Posterior vena cava (tissue), 2 donors: ENCODE measurements around the gene ERC1. TPM values are rescaled to one million over a fixed set of nuclear protein-coding genes. Genes with fewer than 3 reads are reported as not detected.
"Not testable (repeated sequence)": the region's sequence is repeated elsewhere in the genome, so short reads cannot be mapped to it uniquely, and the experiment has no call there.

Experiments
- DNase-seq: peaks from one replicate; pipeline ENCODE4 v3.0.0-alpha.2; 2020; ENCODE audit warnings: low spot score
- intact Hi-C, 2 donors: fragments of 100-400 bp; cut with DNase I; formaldehyde crosslinking; loops; one replicate each; pipeline versions ENCODE4 v1.14.1 to v1.14.2; 2022 to 2023
- total RNA-seq, 2 donors: library from RNA; stranded (reverse); fragmentation: NEBNext Ultra II Directional; extraction: Animal tissue kit (Norgen Biotek cat#: 25700); gene quantifications; one replicate each; pipeline ENCODE4 v1.2.1, GENCODE V29; 2021
- donor health status: DM: yes; HTN: yes; CAD: no.
- donor health status: DM: yes; HTN: yes; CAD: no.

The ERC1 gene
- total RNA-seq, 2 donors from 2014 or later = 84.0 to 92.2 TPM

GRCh38 chr12:1201886-1202285 lies 210.9 kb downstream of the ERC1 start:
- DNase-seq = no peak
- intact Hi-C loops = no loop called here

GRCh38 chr12:1203735-1204019 lies 212.7 kb downstream of the ERC1 start:
- no peak for DNase-seq
- intact Hi-C loops = no loop called here

- intact Hi-C loops = no loop called here
- DNase-seq = no peak
These were observed 213.6 kb downstream of the ERC1 start for GRCh38 chr12:1204581-1205121.

GRCh38 chr12:1205512-1206060 lies 214.6 kb downstream of the ERC1 start:
- DNase-seq = no peak
- intact Hi-C loops = no loop called here

GRCh38 chr12:1206118-1206734 lies 215.2 kb downstream of the ERC1 start:
- no peak for DNase-seq
- intact Hi-C loops = no loop called here

GRCh38 chr12:1207276-1207675 lies 216.3 kb downstream of the ERC1 start:
- DNase-seq = no peak
- intact Hi-C loops = no loop called here

GRCh38 chr12:1208719-1209118 lies 217.7 kb downstream of the ERC1 start:
- DNase-seq, intact Hi-C loops: not testable (repeated sequence)

GRCh38 chr12:1212526-1212925 lies 221.5 kb downstream of the ERC1 start:
- intact Hi-C loops = no loop called here

GRCh38 chr12:1213205-1213604 lies 222.2 kb downstream of the ERC1 start:
- no peak for DNase-seq
- intact Hi-C loops = no loop called here

More at GRCh38 chr12:1212526-1212925, 221.5 kb downstream of the ERC1 start:
- no peak for DNase-seq

GRCh38 chr12:1213618-1214205 lies 222.7 kb downstream of the ERC1 start:
- DNase-seq = no peak
- intact Hi-C loops = no loop called here

- intact Hi-C loops = no loop called here
- DNase-seq = no peak
These were observed 225.5 kb downstream of the ERC1 start for GRCh38 chr12:1216560-1216959.

GRCh38 chr12:1217191-1217949 lies 226.3 kb downstream of the ERC1 start:
- DNase-seq = no peak
- intact Hi-C loops = no loop called here

- DNase-seq = no peak
- intact Hi-C loops = no loop called here
These were observed 227.3 kb downstream of the ERC1 start for GRCh38 chr12:1218369-1218768.

GRCh38 chr12:1220127-1221092 lies 229.4 kb downstream of the ERC1 start:
- intact Hi-C loops = no loop called here
- DNase-seq = no peak

- intact Hi-C loops = no loop called here
- DNase-seq = no peak
These were observed 232.0 kb downstream of the ERC1 start for GRCh38 chr12:1222858-1223639.

- intact Hi-C loops = no loop called here
- DNase-seq = no peak
These were observed 235.9 kb downstream of the ERC1 start for GRCh38 chr12:1226951-1227350.

- DNase-seq = no peak
- intact Hi-C loops = no loop called here
These were observed 243.1 kb downstream of the ERC1 start for GRCh38 chr12:1234073-1234472.

GRCh38 chr12:1246637-1247036 lies 255.6 kb downstream of the ERC1 start:
- DNase-seq = no peak
- intact Hi-C loops = no loop called here

- no peak for DNase-seq
- intact Hi-C loops = no loop called here
These were observed 259.6 kb downstream of the ERC1 start for GRCh38 chr12:1250641-1251040.
